GM20000 (cell line): ENCODE measurements around the gene NRP2.

Experiments used
- DNase-seq: peaks from one replicate; pipeline ENCODE4 v3.0.0; 2012; ENCODE audit warnings: low spot score
- TF ChIP-seq, protein P1 (sequence below): IDR thresholded peaks from 2 replicates; pipeline ENCODE4 v1.5.1; 2012; ENCODE audit warnings: mild to moderate bottlenecking, control low read depth; ENCODE audit errors: extremely low read depth, missing control alignments

NRP2 gene

DNA sequence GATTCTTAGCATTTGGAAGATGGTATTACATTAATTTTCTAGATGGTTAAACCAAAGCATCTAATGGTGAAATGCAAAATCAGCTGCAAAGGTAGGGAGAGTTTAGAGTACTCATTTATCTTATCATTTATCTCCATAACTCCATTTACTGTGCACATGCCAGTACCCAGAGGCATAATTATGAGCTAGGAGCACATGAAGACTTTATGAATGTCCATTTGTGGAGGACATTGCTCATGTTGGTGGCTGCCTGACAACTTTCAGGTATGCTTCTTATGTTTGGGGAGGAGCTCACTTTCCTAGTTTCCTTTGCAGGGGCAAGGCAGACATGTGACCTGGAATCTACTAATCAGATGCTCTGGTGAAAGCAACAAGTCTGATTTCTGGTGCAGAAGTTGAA lies 134.0 kb downstream of the NRP2 start:
- TF ChIP-seq, protein P1, sequence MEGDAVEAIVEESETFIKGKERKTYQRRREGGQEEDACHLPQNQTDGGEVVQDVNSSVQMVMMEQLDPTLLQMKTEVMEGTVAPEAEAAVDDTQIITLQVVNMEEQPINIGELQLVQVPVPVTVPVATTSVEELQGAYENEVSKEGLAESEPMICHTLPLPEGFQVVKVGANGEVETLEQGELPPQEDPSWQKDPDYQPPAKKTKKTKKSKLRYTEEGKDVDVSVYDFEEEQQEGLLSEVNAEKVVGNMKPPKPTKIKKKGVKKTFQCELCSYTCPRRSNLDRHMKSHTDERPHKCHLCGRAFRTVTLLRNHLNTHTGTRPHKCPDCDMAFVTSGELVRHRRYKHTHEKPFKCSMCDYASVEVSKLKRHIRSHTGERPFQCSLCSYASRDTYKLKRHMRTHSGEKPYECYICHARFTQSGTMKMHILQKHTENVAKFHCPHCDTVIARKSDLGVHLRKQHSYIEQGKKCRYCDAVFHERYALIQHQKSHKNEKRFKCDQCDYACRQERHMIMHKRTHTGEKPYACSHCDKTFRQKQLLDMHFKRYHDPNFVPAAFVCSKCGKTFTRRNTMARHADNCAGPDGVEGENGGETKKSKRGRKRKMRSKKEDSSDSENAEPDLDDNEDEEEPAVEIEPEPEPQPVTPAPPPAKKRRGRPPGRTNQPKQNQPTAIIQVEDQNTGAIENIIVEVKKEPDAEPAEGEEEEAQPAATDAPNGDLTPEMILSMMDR = no peak
- DNase-seq = no peak

DNA sequence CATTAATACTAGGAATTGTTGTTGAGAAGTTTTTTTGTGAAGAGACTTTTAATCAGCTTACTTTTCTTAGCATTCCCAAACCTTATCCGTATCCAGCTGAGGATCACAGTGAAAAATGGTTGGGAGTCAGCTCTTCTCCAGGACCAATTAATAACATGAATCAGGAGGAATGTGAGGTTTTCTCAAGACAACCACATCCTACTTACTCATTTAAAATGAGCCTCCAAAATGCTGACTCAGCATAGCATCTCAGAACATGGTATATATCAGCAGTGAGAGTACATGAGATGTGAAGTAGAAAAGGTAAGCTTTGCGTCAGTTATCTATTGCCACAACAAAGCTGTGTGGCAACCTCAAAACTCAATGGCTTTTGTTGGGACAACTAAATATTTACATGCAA lies 140.3 kb downstream of the NRP2 start:
- TF ChIP-seq, protein P1 = no peak
- DNase-seq = no peak

DNA sequence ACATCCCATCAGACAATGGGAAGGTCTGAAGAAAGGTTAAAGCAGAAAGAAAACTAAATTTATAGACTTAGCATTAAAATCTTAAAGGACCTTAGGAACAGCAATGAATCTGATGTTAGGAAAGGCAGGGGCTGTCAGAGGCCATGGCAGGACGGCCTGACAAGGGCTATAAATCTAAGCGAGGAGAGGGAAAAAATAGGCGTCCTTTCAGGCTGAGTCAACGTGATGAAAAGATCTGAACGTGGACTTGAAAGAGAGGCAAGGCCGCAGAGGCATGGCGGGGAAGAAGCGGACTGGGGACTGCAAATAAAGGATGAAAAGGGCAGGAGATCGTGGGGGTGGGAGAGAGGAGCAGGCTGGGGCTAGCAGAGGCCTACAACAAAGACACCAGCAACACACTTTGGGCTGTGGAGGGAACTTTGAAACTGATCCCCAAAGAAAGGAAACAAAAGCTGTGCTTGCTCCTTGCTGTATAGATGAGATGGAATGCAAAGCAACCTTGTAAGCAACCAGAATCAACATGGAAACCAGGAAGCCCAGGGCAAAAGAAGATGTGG lies 145.6 kb downstream of the NRP2 start:
- TF ChIP-seq, protein P1 = no peak
- DNase-seq = no peak

DNA sequence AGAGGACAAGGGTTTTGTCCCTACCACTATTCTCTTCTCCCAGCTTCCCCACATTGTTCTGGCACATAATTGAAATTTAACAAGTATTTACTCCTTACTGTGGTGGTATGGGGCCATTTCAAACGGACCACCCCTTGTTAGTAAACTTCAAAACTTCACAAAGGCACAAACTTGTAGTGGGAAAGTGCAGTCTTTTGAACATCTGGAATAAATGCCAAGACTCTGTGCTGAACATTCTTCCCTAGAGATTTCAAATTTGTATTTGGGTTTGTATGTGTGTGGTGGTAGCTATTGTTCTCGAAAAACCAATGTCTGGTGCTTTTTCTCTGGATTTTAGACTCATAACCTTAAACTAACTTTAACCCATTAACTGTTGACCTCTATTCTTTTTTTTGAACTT lies 151.6 kb downstream of the NRP2 start:
- no peak for DNase-seq
- TF ChIP-seq, protein P1 = no peak

DNA sequence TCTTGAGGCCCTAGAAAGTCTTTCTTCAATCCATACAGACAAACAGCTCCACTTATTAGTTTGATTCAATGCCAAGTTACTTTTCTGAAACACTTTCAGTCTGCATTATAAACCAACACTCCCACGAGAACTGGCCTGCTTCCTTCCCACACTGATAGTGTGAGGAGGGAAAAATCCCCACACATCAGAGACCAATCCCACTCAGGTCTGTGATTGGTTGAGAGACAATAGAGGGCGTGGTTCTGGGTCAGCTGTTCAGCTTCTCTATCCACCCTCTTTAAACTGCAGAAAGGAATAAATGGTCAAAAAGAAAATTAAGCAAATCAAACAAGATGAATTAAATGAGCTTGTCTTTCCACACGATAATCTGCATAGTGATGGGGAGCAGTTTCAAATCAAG lies 152.5 kb downstream of the NRP2 start:
- TF ChIP-seq, protein P1 = no peak
- no peak for DNase-seq

DNA sequence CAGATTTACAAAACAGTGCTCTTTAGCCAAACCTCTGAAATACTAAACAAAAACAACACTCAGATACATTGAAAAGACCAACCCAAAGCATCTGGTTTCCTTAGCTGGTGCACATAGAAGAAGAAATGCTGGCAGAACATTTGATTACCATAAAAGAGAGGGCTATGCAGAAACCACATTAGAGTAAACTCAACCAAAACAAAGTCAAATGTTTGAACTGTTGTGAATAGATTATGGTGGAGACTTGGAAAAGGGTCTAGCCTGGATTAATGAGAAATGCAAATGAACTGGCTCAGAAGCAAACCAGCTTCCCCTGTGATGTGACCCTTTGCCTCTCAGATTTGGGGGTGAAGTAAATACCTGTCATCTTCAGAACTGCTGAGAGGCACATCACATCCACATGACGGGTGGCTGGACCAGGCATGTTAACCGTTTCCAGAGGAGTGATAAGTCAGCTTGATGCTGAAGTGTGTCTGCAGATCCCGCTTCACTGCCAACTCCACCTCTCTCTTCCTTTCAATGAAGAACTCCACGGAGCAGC lies 153.0 kb downstream of the NRP2 start:
- DNase-seq = no peak
- TF ChIP-seq, protein P1 = no peak

DNA sequence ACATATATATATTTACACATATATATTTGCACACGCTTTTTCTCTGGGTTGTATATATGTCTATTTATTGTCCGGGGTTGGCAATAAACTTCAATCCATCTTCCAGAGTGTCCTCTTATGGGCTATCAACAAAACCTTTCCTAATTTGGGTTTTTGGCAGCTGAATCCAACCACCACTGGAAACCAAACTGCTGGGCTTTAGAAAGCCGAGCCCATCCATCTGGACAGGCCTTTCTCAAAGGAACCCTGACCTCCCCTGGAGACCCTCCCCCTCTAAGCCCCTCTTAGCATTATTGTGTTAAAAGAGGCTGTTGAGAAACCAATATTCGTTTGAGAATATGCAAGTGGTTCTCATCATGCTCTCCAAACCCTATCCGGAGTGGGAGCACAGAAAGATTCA lies 153.6 kb downstream of the NRP2 start:
- no peak for DNase-seq
- TF ChIP-seq, protein P1 = no peak
